CD14-positive monocyte (primary cell): ENCODE data around the gene LHFPL3. TPM values are rescaled to one million over a fixed set of nuclear protein-coding genes. Genes with fewer than 3 reads are reported as not detected.

Experiments
- DNase-seq, 3 donors: peaks; one replicate each; pipeline ENCODE4 v3.0.0-alpha.2; 2011 to 2022
- H2AFZ ChIP-seq: 2 replicates; pipeline ENCODE4 v1.6.0; 2012; ENCODE audit warnings: mild to moderate bottlenecking, low read depth, low read length, inconsistent platforms; ENCODE audit not compliant: insufficient read depth, poor library complexity, severe bottlenecking
- H3K27ac ChIP-seq, 2 donors: 1 replicate in 1 of 2; 2 replicates in 1 of 2; pipeline ENCODE4 v1.5.1; 2012 to 2013; ENCODE audit warnings: low read length in 2 of 2, control low read depth in 1 of 2, inconsistent platforms in 1 of 2, low read depth in 1 of 2, mild to moderate bottlenecking in 1 of 2
- H3K27me3 ChIP-seq, 2 donors: one replicate each; pipeline versions ENCODE4 v1.6.0 to v1.6.1; 2011 to 2013; ENCODE audit warnings: low read length in 2 of 2; ENCODE audit not compliant: control insufficient read depth in 2 of 2, insufficient read depth in 2 of 2
- H3K36me3 ChIP-seq, 2 donors: replicated peaks in 1 of 2; 1 replicate in 1 of 2; 2 replicates in 1 of 2; pipeline versions ENCODE4 v1.5.1 to v1.6.1; 2012 to 2013; ENCODE audit warnings: low read length in 2 of 2, control low read depth in 1 of 2, inconsistent platforms in 1 of 2, mild to moderate bottlenecking in 1 of 2; ENCODE audit not compliant: insufficient read depth in 2 of 2, control insufficient read depth in 1 of 2
- H3K4me1 ChIP-seq, 2 donors: 1 replicate in 1 of 2; 2 replicates in 1 of 2; pipeline versions ENCODE4 v1.5.1 to v1.6.1; 2012 to 2013; ENCODE audit warnings: low read length in 2 of 2, control low read depth in 1 of 2, inconsistent platforms in 1 of 2, mild to moderate bottlenecking in 1 of 2, moderate library complexity in 1 of 2; ENCODE audit not compliant: insufficient read depth in 2 of 2, control insufficient read depth in 1 of 2
- H3K4me2 ChIP-seq: replicated peaks from 2 replicates; pipeline ENCODE3; 2012; ENCODE audit warnings: low read length, moderate library complexity, mild to moderate bottlenecking; ENCODE audit not compliant: poor library complexity, severe bottlenecking; ENCODE audit errors: extremely low read depth
- H3K4me3 ChIP-seq, 3 experiments: fragments of 200-600 bp in 1 of 3; sonication (generic) in 1 of 3; replicated peaks in 1 of 3; 1 replicate in 2 of 3; 2 replicates in 1 of 3; pipeline ENCODE4 v1.5.1; 2011 to 2013; ENCODE audit warnings: low read length in 3 of 3, mild to moderate bottlenecking in 3 of 3, control low read depth in 2 of 3, low read depth in 2 of 3, inconsistent platforms in 1 of 3, moderate library complexity in 1 of 3
- H3K79me2 ChIP-seq: 2 replicates; pipeline ENCODE4 v1.6.0; 2012; ENCODE audit warnings: mild to moderate bottlenecking, control low read depth, inconsistent platforms, low read length, moderate library complexity; ENCODE audit not compliant: insufficient read depth
- H3K9ac ChIP-seq: 2 replicates; pipeline ENCODE4 v1.6.0; 2017; ENCODE audit warnings: low read length, mild to moderate bottlenecking; ENCODE audit not compliant: insufficient read depth, poor library complexity, severe bottlenecking
- H3K9me3 ChIP-seq, 2 donors: replicated peaks in 1 of 2; 1 replicate in 1 of 2; 2 replicates in 1 of 2; pipeline versions ENCODE4 v1.5.1 to v1.6.1; 2012 to 2013; ENCODE audit warnings: low read length in 2 of 2, control low read depth in 1 of 2; ENCODE audit not compliant: control insufficient read depth in 1 of 2, insufficient read depth in 1 of 2
- H4K20me1 ChIP-seq: 2 replicates; pipeline ENCODE4 v1.6.0; 2012; ENCODE audit warnings: mild to moderate bottlenecking, low read length, control low read depth, moderate library complexity; ENCODE audit not compliant: insufficient read depth
- H3K27ac Mint-ChIP-seq, 7 donors: one replicate each; pipeline ENCODE4 v1.8.0; 2020; ENCODE audit warnings: mild to moderate bottlenecking in 7 of 7, mixed read lengths in 7 of 7, moderate library complexity in 6 of 7, inconsistent platforms in 2 of 7
- H3K27me3 Mint-ChIP-seq, 3 donors: one replicate each; pipeline ENCODE4 v1.8.0; 2021 to 2022; ENCODE audit warnings: low read depth in 3 of 3, mild to moderate bottlenecking in 3 of 3, mixed read lengths in 3 of 3, moderate library complexity in 3 of 3, inconsistent platforms in 1 of 3
- H3K36me3 Mint-ChIP-seq, 2 donors: one replicate each; pipeline ENCODE4 v1.8.0; 2020; ENCODE audit warnings: mixed read lengths in 2 of 2, inconsistent platforms in 1 of 2, mild to moderate bottlenecking in 1 of 2
- H3K4me1 Mint-ChIP-seq: one replicate; pipeline ENCODE4 v1.8.0; 2020; ENCODE audit warnings: mild to moderate bottlenecking, mixed read lengths
- H3K4me3 Mint-ChIP-seq, 2 donors: one replicate each; pipeline ENCODE4 v1.8.0; 2020; ENCODE audit warnings: mild to moderate bottlenecking in 2 of 2, mixed read lengths in 2 of 2, moderate library complexity in 1 of 2
- H3K9me3 Mint-ChIP-seq, 7 donors: one replicate each; pipeline ENCODE4 v1.8.0; 2020 to 2022; ENCODE audit warnings: mixed read lengths in 7 of 7, mild to moderate bottlenecking in 6 of 7, moderate library complexity in 6 of 7, inconsistent platforms in 2 of 7
- CTCF ChIP-seq: fragments of 200-600 bp; IDR thresholded peaks from one replicate; pipeline ENCODE4 v1.8.0; 2022; ENCODE audit warnings: antibody characterized with exemption, mild to moderate bottlenecking
- WGBS: methylation state at CpG from one replicate; pipeline ENCODE4 v1.1.5; 2013; ENCODE audit warnings: missing lambda C conversion rate; ENCODE audit not compliant: insufficient coverage; 5-methylcytosine and 5-hydroxymethylcytosine counted together
- intact Hi-C, 2 donors: fragments of 100-400 bp; cut with micrococcal nuclease; formaldehyde crosslinking; loops; one replicate each; pipeline versions ENCODE4 v1.15.0 to v1.15.1; 2023
- polyA plus RNA-seq, 3 donors: library from polyadenylated mRNA; depleted of rRNA in 1 of 3; unstranded in 2 of 3; stranded (reverse) in 1 of 3; fragments of 300-500 nt in 2 of 3; fragments of >200 nt in 1 of 3; fragmentation: Illumina TruSeq in 2 of 3; gene quantifications; 1 replicate in 2 of 3; 2 replicates in 1 of 3; pipeline ENCODE4 v1.2.3, GENCODE V29; 2012 to 2021

Gene LHFPL3
- polyA plus RNA-seq, 3 donors = not detected

DNA sequence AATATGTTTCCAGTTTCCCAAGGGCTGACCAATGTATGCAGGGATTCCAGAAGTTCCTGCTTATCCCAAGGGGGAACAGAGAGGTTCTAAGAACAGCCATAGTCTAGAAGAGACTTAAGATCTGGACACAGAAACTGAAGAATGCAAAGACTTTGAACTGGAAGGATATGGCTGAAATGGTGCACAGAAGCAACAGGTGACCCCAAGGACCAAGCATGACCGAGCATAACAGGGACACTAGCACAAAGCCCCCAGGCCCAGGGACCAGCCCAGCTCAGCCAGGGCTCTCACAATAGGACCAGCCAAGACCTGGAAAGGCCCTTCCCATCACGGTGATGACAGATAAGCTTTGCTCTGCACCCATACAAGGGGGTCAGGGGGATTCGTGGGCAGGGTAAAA, 472.6 kb downstream of the LHFPL3 start:
- H3K27me3 Mint-ChIP-seq = peaks cover 0 to 7% (median 0%) of the 10 kb centered on the region in 3 donors
- H3K4me2 ChIP-seq = no peak overlapping the region
- WGBS = 77% methylated on average over 3 of the region's 3 CpGs
- no peak overlapping the region for H3K4me3 ChIP-seq
- H3K4me1 Mint-ChIP-seq = no peaks in the 10 kb centered on the region
- H3K27ac ChIP-seq = no peak overlapping the region
- no peak overlapping the region for H3K27ac Mint-ChIP-seq
- intact Hi-C loops = no loop called here
- no peak for DNase-seq
- no peaks in the 10 kb centered on the region for H3K27me3 ChIP-seq
- no peaks in the 10 kb centered on the region for H3K4me1 ChIP-seq
- peaks cover 0 to 7% (median 0%) of the 10 kb centered on the region in 7 donors for H3K9me3 Mint-ChIP-seq
- H2AFZ ChIP-seq = no peak overlapping the region
- no peaks in the 10 kb centered on the region for H3K9me3 ChIP-seq
- no peak for TF ChIP-seq CTCF
- no peaks in the 10 kb centered on the region for H3K36me3 ChIP-seq
- H3K4me3 Mint-ChIP-seq = no peak overlapping the region
- no peaks in the 10 kb centered on the region for H4K20me1 ChIP-seq
- no peaks in the 10 kb centered on the region for H3K79me2 ChIP-seq
- no peaks in the 10 kb centered on the region for H3K36me3 Mint-ChIP-seq
- no peak overlapping the region for H3K9ac ChIP-seq

DNA sequence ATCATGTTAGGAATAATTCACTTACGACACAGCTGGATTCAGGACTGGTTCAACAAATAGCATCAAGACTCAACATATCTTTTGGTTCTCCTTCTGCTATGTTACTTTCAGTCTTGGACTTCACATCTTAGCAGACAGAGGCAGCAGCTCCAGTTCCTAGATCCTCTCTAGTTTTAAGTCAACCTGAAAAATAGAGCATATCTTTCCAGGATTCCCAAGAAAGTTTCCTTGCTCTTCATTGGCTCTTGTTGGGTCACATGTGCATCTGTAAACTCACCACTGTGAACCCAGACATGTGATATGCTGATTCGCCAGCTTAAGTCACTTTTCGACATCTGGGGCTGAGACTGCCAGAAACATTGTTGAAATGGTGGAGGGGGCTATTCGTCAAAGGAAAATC, 475.5 kb downstream of the LHFPL3 start:
- Mint-ChIP-seq H3K27ac (no peak overlapping the region), H3K4me3 (no peak overlapping the region), H3K36me3 (no peaks in the 10 kb centered on the region), H3K4me1 (no peaks in the 10 kb centered on the region), H3K27me3 (peaks cover 0 to 6% (median 0%) of the 10 kb centered on the region in 3 donors), H3K9me3 (peaks cover 0 to 7% (median 0%) of the 10 kb centered on the region in 7 donors)
- no peak overlapping the region for H2AFZ ChIP-seq
- H3K9me3 ChIP-seq = no peaks in the 10 kb centered on the region
- no peak overlapping the region for H3K4me2 ChIP-seq
- H3K36me3 ChIP-seq = no peaks in the 10 kb centered on the region
- no peak overlapping the region for H3K27ac ChIP-seq
- H3K79me2 ChIP-seq = no peaks in the 10 kb centered on the region
- no peaks in the 10 kb centered on the region for H3K4me1 ChIP-seq
- 96% methylated on average over 4 of the region's 4 CpGs for WGBS
- H3K4me3 ChIP-seq = no peak overlapping the region
- H3K9ac ChIP-seq = no peak overlapping the region
- no peaks in the 10 kb centered on the region for H3K27me3 ChIP-seq
- intact Hi-C loops = no loop called here
- no peak for TF ChIP-seq CTCF
- no peak for DNase-seq
- H4K20me1 ChIP-seq = no peaks in the 10 kb centered on the region
